HFF-Myc (cell line): ENCODE results near the gene ACVR2B.
A peak's percentile ranks its signal among the peaks of the same experiment; 100 is the strongest.

Experiments
- DNase-seq: peaks from one replicate; pipeline ENCODE4 v3.0.0-alpha.2; 2011; ENCODE audit warnings: low read depth; ENCODE audit errors: extremely low read depth
- H3K4me3 ChIP-seq: replicated peaks from 2 replicates; pipeline ENCODE4 v1.5.1; 2011; ENCODE audit warnings: low read depth, mild to moderate bottlenecking, control low read depth, low read length
- TF ChIP-seq, protein P1 (sequence below): IDR thresholded peaks from 2 replicates; pipeline ENCODE4 v1.5.1; 2012; ENCODE audit warnings: mild to moderate bottlenecking, low read depth, low read length, control low read depth; ENCODE audit errors: missing control alignments

The ACVR2B gene

DNA sequence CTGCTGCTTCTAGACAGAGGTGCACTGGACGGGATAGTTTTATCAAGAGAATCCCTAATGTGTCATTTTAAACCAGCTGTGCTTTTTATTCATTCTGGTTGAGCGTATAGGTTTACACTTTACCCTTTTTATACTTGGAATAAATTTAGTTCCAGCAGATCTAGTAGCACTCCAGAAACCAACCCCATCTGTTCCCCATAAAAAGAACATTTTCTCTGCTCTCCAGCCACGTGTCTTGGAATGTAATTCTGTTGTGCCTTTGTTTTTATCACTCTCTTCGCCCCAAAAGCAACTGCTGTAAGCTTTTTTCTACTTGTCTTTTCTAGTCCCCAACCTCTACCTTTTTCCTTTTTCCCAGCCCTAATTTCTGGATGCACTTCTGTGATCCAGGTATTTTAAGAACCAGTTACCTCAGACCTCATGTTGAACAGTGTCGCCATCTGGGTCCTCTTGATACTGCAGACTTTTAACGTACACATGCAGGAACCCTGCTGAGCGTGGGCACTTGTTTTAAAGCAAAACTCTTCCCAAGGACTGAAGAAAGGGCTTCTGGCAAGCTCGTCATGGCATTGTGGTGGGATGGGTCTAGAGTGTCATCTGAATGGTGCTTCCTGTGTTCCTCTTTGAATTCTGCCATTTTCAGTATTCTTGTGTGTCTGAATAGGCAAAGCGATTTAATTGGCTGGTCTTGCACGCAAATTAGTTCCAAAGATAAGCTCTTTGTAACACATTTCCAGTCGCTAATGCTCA is 36.8 kb downstream of the ACVR2B start:
- peak; percentile 24 for DNase-seq
- TF ChIP-seq, protein P1, sequence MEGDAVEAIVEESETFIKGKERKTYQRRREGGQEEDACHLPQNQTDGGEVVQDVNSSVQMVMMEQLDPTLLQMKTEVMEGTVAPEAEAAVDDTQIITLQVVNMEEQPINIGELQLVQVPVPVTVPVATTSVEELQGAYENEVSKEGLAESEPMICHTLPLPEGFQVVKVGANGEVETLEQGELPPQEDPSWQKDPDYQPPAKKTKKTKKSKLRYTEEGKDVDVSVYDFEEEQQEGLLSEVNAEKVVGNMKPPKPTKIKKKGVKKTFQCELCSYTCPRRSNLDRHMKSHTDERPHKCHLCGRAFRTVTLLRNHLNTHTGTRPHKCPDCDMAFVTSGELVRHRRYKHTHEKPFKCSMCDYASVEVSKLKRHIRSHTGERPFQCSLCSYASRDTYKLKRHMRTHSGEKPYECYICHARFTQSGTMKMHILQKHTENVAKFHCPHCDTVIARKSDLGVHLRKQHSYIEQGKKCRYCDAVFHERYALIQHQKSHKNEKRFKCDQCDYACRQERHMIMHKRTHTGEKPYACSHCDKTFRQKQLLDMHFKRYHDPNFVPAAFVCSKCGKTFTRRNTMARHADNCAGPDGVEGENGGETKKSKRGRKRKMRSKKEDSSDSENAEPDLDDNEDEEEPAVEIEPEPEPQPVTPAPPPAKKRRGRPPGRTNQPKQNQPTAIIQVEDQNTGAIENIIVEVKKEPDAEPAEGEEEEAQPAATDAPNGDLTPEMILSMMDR, result no peak
- no peak overlapping the region for H3K4me3 ChIP-seq

DNA sequence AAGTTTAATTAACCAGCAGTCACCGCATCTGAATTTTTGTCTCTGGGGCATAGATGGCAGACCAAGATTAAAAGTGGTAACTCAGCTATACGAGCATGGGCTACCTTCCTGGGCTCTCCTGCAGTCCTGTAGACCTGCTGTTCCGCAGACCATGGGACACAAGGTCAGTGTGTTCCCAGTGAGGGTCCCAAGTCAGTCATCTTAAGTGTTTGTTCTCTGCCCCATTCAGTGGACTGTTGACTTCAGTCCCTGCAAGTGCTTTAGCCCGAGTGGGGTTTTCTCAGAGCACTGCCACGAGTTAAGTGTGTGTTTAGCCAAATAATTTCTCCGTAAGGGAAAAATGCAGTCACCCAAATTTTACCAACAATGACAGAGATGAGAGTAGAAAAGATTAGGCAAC is 37.5 kb downstream of the ACVR2B start:
- TF ChIP-seq, protein P1, result no peak
- no peak overlapping the region for H3K4me3 ChIP-seq
- DNase-seq, result no peak

DNA sequence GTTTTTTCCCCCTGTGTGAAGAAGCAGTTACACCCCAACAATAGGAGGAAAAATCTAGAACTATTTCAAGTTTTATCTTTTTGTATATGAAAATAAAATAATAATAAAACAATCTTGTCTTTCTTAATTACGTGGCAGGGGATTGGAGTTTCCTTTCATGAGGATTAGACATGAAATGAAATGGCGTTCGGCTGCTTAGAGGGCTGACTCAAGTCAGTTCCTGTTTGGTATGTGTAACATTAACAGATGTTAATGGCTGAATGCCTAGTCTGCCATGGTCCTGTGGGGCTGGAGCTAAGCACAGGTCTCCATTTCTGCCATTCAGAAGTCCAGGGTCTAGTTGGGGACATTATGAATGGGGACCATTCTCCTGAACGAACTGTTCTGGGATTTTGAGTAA is 39.3 kb downstream of the ACVR2B start:
- H3K4me3 ChIP-seq, result no peak overlapping the region
- TF ChIP-seq, protein P1, result no peak
- peak; percentile 21 for DNase-seq

DNA sequence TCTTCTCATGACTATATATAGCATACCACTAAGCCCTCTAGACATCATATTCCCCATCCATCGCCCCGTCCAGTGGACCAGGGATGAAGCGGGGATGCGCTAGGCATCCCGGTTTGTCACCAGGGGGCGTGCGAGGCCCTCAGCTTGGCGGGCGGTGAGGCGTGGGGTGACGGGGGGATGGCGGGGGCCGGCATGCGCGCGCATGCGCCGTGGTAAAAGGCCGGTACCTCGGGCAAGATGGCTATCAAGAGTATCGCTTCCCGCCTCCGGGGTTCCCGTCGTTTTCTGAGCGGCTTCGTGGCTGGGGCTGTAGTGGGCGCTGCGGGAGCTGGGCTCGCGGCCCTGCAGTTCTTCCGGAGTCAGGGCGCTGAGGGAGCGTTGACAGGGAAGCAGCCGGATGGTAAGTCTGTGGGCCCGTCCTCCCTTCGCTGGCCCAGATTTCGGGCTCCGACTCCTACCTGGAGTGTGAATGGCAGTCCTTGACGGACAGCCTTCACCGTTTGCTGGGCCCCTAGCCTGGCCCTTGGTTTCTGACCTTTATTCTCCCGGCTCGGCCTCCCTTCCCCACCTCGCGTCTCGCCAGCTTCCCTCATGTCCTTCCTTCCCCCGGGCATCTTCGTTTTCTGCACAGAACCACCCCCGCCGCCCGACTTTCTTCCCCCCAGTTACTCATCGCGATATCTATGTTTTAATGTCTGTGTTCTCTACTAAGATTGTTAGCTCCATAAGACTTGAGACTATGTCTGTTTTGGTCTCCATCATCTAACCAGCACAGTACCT is 42.6 kb downstream of the ACVR2B start, which contains the start of gene EXOG:
EXOG (plus strand) TSS at position 210 of the 780 bp plus-strand sequence; CDS start at position 238, 28 bp downstream.
- TF ChIP-seq, protein P1, result peak; percentile 90
- peak; percentile 63 for DNase-seq
- H3K4me3 ChIP-seq, result peak within 1 kb of the TSS; percentile 80

DNA sequence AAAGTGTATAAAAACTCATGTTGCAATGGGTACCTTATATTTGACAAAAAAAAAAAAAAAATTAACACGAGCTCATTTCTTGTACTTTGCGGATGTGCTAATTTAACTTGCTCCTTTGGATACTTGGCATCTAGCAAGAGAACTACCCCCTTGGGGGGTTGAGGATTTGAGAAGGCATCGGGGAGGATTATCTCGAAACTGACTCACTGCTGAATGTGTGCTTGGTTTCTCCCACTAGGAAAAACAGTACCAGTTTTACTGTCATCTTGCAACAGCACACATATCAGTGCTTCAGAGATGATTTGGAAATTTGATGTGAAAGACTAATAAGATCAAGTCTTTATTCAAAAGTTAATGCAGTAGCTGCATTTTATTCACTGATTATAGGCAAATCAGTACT is 43.3 kb downstream of the ACVR2B start:
- no peak for DNase-seq
- TF ChIP-seq, protein P1, result no peak
- peak overlapping the region; percentile 80 for H3K4me3 ChIP-seq

DNA sequence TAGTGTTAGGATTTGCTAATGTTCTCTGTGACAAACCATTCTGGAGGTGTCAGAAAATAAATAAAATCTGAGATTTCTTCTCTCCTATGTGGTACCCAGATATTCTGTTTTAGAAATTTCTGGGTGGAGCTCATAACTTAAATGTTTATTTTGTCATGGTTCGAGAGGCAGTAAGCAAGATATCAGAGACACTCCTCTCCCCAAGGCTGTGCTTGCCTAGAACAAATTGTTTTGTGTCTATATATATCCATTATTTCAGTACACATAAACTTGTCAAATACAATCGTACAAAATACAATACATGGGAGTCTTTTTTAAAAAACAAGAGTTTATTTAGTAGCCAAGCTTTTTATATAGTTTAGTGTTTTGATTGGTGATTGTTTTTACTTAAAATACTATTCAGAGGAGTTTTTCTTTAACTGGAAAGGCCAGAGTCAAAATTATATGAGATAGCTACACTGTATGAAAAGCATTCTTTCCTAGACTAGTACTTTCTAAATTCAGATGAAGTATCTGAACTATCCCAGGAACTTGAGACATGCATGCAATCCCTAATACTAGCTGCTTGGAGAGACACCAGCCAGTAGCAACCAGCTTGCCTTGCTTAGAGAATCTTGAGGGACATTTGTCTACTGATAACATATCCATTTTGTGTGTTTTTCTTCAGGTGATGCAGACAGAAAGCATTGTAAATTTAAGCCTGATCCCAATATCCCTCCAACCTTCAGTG is 47.2 kb downstream of the ACVR2B start:
- H3K4me3 ChIP-seq, result no peak overlapping the region
- TF ChIP-seq, protein P1, result no peak

More for the DNA sequence above, 47.2 kb downstream of the ACVR2B start:
- DNase-seq, result no peak
